Erythroblast (primary cell): Measurements from ENCODE around the gene RAB7A.

Experiments
- DNase-seq, 2 experiments: peaks; one replicate each; lab custom pipeline; 2025; lab: John Stamatoyannopoulos, UW
- GATA1 ChIP-seq: IDR thresholded peaks from 2 replicates; pipeline ENCODE4 v1.6.1; 2011; ENCODE audit warnings: low read depth, mild to moderate bottlenecking, control low read depth, low read length, moderate library complexity
- POLR2A ChIP-seq: IDR thresholded peaks from 2 replicates; pipeline ENCODE4 v1.6.1; 2011; ENCODE audit warnings: mild to moderate bottlenecking, low read length

RAB7A gene

DNA sequence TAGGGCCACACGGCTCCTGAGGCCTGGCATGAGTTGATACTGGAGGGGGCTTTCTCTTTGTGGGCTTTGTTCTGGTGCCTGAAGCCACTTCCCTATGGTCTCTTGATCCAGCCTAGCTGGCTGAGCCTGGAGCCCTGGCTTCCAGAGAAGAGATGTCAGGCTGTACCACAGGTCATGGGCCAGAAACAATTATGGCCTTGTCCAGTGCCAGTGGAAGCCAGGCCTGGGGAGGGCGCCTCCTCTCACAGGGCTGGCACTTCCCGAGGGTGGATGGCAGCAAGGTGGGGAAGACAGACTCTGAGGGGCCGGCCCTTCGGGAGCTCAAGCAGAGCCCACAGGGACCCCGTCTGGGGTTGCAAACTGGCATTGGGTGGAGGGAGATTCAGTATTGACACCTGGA is 118.5 kb downstream of the RAB7A start:
- DNase-seq, result no peak
- TF ChIP-seq POLR2A (no peak), GATA1 (no peak)

- DNase-seq, result peak; percentile 45 to 51
Measured at GRCh38 chr3:128845119-128845777, 119.3 kb downstream of the RAB7A start.

DNA sequence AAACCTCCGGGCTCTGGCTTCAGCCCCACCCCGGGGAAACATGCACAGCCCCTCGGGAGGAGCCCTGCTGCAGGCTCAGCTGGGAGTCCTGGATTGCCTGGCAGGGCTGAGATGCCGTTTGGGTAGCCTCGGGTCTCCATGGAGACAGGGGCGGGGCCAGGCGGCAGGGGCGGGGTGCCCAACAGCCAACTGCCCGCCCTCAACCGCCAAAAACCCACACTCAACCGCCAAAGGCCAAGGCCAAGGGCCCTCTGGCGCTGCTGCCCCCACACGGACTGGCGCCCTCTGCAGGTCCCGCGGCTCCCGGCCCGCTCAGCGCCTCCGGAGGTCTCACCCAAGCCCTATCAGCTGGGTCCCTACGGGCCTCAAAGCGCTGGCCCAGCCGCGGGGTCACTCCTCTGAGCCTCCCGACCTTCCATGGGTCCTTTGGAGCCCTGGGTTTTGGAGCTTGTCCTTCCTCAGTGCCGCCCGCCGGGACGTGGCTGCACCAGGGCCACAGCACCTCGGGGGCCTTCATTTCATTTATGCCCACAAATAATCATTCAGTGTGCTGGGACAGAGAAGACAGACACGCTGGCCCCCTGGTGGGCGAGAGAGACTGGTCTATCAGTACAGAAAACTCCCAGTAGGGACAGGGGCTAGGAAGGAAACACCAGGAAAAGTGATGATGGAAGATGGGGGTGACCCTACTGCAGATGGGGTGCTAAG is 119.9 kb downstream of the RAB7A start:
- peak; percentile 93 to 95 for DNase-seq
- TF ChIP-seq GATA1 (no peak), POLR2A (peak; percentile 37)

More at GRCh38 chr3:128845119-128845777, 119.3 kb downstream of the RAB7A start:
- no peak for TF ChIP-seq POLR2A
- TF ChIP-seq GATA1, result no peak

GRCh38 chr3:128846486-128846891 is 120.5 kb downstream of the RAB7A start:
- no peak for TF ChIP-seq GATA1
- no peak for TF ChIP-seq POLR2A

GRCh38 chr3:128847666-128848370 is 121.8 kb downstream of the RAB7A start:
- no peak for DNase-seq
- no peak for TF ChIP-seq POLR2A
- no peak for TF ChIP-seq GATA1

More at GRCh38 chr3:128846486-128846891, 120.5 kb downstream of the RAB7A start:
- DNase-seq, result peak in 1 of 2 experiments; percentile 64

DNA sequence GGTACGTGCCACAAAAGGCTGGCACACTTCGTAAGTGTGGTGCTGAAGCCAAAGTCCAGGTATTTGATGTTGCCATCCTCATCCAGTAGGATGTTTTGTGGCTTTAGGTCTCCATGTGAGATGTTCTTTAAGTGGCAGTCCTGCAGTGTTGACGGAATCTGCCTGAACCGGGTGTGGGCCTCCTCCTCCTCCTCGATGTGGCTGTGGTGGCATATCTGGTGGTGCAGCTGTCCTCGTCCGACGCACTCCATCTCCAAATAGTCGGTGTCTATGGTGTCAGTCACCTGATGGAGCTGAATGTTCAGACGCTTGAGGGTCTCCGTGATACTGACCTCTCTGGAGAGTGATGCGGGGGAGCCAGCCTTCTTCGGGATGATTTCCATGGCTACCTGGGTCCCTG is 123.0 kb downstream of the RAB7A start:
- TF ChIP-seq GATA1 (no peak), POLR2A (no peak)
- DNase-seq, result peak in 1 of 2 experiments; percentile 34

- DNase-seq, result peak; percentile 31 to 39
- no peak for TF ChIP-seq POLR2A
- TF ChIP-seq GATA1, result no peak
Measured at GRCh38 chr3:128849911-128850455, 124.0 kb downstream of the RAB7A start.

DNA sequence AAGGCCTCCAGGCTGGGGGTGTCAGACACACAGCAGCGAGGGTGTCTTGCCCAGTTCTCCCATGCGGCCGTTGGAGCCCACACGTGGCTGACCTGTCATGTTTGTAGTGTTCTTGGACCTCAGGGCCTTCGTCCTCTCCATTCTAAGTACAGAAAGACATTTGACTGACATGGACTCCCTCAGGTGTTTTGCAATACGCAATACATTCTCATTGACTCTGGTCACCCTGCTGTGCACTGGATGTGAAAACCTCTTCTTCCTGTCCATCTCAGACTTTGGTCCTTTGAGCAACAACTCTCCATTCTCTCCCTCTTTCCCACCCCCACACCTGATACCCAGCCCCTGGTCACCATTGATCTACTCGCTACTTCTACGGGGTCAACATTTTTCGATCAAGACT is 124.6 kb downstream of the RAB7A start:
- no peak for DNase-seq
- TF ChIP-seq GATA1 (no peak), POLR2A (no peak)

DNA sequence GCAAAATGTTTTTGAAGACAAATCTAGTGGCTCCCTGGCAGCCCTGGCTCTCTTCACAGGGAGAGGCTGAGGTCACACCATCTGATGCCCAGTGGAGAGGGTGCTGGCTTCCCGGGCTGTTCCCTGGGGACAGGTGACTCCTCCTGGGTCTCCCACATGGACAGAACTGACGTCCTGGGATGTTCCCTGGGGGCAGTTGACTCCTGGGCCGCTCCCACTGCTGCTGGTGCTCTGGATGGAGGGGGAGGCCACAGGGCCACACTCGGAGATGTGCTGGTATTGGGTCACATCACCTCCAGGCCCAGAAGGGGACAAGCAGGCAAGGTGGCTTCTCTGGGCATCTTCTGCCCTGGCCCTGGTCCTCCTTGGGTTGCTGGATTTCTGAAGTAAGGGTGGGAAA is 125.6 kb downstream of the RAB7A start:
- TF ChIP-seq GATA1 (no peak), POLR2A (no peak)
- no peak for DNase-seq

DNA sequence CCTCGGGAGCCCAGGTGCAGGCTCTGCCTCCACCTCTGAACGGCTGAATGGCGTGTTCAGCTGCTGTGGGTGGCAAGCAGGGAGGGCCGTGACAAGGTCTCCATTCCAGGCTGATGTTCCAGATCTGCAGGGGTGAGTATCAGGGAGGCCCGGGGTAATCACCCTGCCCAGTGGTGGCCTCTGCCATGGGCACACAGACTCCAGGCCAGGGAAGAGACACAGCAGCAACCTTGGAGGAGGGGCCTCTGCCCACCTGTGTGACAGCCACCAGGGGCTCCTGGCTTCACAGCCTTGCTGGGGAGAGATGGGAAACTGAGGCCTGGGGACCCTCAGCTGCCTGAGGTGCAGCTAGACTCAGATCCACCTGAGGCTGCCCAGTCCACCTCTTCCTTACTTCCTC is 127.8 kb downstream of the RAB7A start:
- DNase-seq, result no peak
- TF ChIP-seq GATA1 (no peak), POLR2A (no peak)

- DNase-seq, result peak; percentile 38 to 40
- TF ChIP-seq POLR2A (no peak), GATA1 (no peak)
Measured at GRCh38 chr3:128854475-128854874, 128.5 kb downstream of the RAB7A start.

GRCh38 chr3:128855569-128855968 is 129.6 kb downstream of the RAB7A start:
- no peak for DNase-seq
- no peak for TF ChIP-seq GATA1

- DNase-seq, result no peak
- no peak for TF ChIP-seq POLR2A
Measured at GRCh38 chr3:128858167-128858566, 132.2 kb downstream of the RAB7A start.

DNA sequence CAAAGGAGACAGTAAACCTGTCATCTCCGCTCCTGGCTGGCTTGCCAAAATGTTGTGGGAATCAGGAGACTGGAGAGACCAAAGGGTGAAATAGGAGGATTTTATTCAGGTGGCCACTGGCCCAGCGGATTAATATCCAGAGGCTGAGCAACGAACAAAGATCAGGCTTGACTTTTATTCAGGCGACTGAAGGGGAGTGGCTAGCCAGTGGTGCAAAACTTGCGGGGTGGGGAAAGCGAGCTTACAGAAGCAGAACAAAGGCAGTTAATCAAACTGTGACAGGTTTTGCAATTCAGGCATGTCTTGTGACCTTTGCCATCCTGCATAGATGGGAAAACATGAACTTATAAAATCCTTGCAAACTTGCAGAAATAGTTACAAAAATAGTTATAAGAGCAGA is 133.6 kb downstream of the RAB7A start:
- peak; percentile 58 to 67 for DNase-seq
- TF ChIP-seq GATA1 (no peak), POLR2A (no peak)

- DNase-seq, result no peak
- TF ChIP-seq POLR2A (no peak), GATA1 (no peak)
Measured at GRCh38 chr3:128861491-128861890, 135.5 kb downstream of the RAB7A start.
